HUES6 (cell line): ENCODE data around the gene GOLGA7B.

Source experiments
- H3K27ac ChIP-seq: 2 replicates; pipeline ENCODE4 v1.7.0; 2013; ENCODE audit warnings: low read depth, mild to moderate bottlenecking, low read length, inconsistent platforms
- H3K27me3 ChIP-seq: 2 replicates; pipeline ENCODE4 v1.6.1; 2013; ENCODE audit warnings: low read length; ENCODE audit not compliant: control insufficient read depth, insufficient read depth
- H3K36me3 ChIP-seq: 2 replicates; pipeline ENCODE4 v1.6.1; 2013; ENCODE audit warnings: low read length; ENCODE audit not compliant: control insufficient read depth, insufficient read depth
- H3K4me1 ChIP-seq: 2 replicates; pipeline ENCODE4 v1.6.1; 2013; ENCODE audit warnings: low read length; ENCODE audit not compliant: control insufficient read depth, insufficient read depth
- H3K4me3 ChIP-seq: 2 replicates; pipeline ENCODE4 v1.5.1; 2013; ENCODE audit warnings: low read depth, low read length
- H3K9ac ChIP-seq: one replicate; pipeline ENCODE4 v1.6.1; 2013; ENCODE audit warnings: mild to moderate bottlenecking, low read length
- H3K9me3 ChIP-seq: 2 replicates; pipeline ENCODE4 v1.6.1; 2013; ENCODE audit warnings: low read depth, low read length; ENCODE audit not compliant: control insufficient read depth, insufficient read depth

Gene GOLGA7B

GRCh38 chr10:97852277-97852676 is 2.6 kb downstream of the GOLGA7B start:
- H3K4me1 ChIP-seq = peaks cover 3% of the 10 kb centered on the region; the same call in 1 of the 2 replicates
- no peak overlapping the region for H3K27ac ChIP-seq
- no peak overlapping the region for H3K9ac ChIP-seq
- H3K4me3 ChIP-seq = no peak overlapping the region
- no peaks in the 10 kb centered on the region for H3K9me3 ChIP-seq
- no peaks in the 10 kb centered on the region for H3K36me3 ChIP-seq
- peaks cover 71% of the 10 kb centered on the region for H3K27me3 ChIP-seq

GRCh38 chr10:97852840-97853405 is 3.3 kb downstream of the GOLGA7B start:
- Histone ChIP-seq H3K9me3 (no peaks in the 10 kb centered on the region), H3K4me1 (peaks cover 3% of the 10 kb centered on the region; the same call in 1 of the 2 replicates), H3K27ac (no peak overlapping the region), H3K27me3 (peaks cover 69% of the 10 kb centered on the region), H3K9ac (no peak overlapping the region), H3K36me3 (no peaks in the 10 kb centered on the region), H3K4me3 (no peak overlapping the region)

GRCh38 chr10:97854743-97855142 is 5.1 kb downstream of the GOLGA7B start:
- Histone ChIP-seq H3K4me1 (0 out of 2 replicates have a peak, but pooled peaks cover 4% of the 10 kb centered on the region), H3K27me3 (peaks cover 57% of the 10 kb centered on the region), H3K4me3 (no peak overlapping the region), H3K9me3 (no peaks in the 10 kb centered on the region), H3K9ac (no peak overlapping the region), H3K36me3 (no peaks in the 10 kb centered on the region), H3K27ac (no peak overlapping the region)

- H3K36me3 ChIP-seq = no peaks in the 10 kb centered on the region
- no peak overlapping the region for H3K27ac ChIP-seq
- no peaks in the 10 kb centered on the region for H3K9me3 ChIP-seq
- H3K4me3 ChIP-seq = no peak overlapping the region
- peak overlapping the region; percentile 3 for H3K9ac ChIP-seq
- H3K4me1 ChIP-seq = peaks cover 18% of the 10 kb centered on the region
- peaks cover 27% of the 10 kb centered on the region for H3K27me3 ChIP-seq
Observed at GRCh38 chr10:97858001-97858439, 8.4 kb downstream of the GOLGA7B start.

GRCh38 chr10:97861097-97861750 is 11.6 kb downstream of the GOLGA7B start:
- H3K4me3 ChIP-seq = no peak overlapping the region
- H3K36me3 ChIP-seq = no peaks in the 10 kb centered on the region
- H3K27me3 ChIP-seq = 0 out of 2 replicates have a peak, but pooled peaks cover 2% of the 10 kb centered on the region
- no peak overlapping the region for H3K27ac ChIP-seq
- H3K9ac ChIP-seq = no peak overlapping the region
- H3K9me3 ChIP-seq = no peaks in the 10 kb centered on the region
- H3K4me1 ChIP-seq = peaks cover 18% of the 10 kb centered on the region

GRCh38 chr10:97861924-97862323 is 12.3 kb downstream of the GOLGA7B start:
- Histone ChIP-seq H3K9ac (no peak overlapping the region), H3K36me3 (no peaks in the 10 kb centered on the region), H3K9me3 (no peaks in the 10 kb centered on the region), H3K4me1 (peaks cover 18% of the 10 kb centered on the region), H3K27me3 (0 out of 2 replicates have a peak, but pooled peaks cover 2% of the 10 kb centered on the region), H3K4me3 (no peak overlapping the region), H3K27ac (no peak overlapping the region)

GRCh38 chr10:97863808-97864207 is 14.2 kb downstream of the GOLGA7B start:
- H3K27me3 ChIP-seq = 0 out of 2 replicates have a peak, but pooled peaks cover under 1% of the 10 kb centered on the region
- no peaks in the 10 kb centered on the region for H3K36me3 ChIP-seq
- H3K4me1 ChIP-seq = peaks cover 16% of the 10 kb centered on the region
- no peak overlapping the region for H3K4me3 ChIP-seq
- H3K27ac ChIP-seq = no peak overlapping the region
- H3K9ac ChIP-seq = no peak overlapping the region
- H3K9me3 ChIP-seq = no peaks in the 10 kb centered on the region

- Histone ChIP-seq H3K9ac (no peak overlapping the region), H3K36me3 (no peaks in the 10 kb centered on the region), H3K27ac (no peak overlapping the region), H3K4me1 (peaks cover 22% of the 10 kb centered on the region), H3K27me3 (no peaks in the 10 kb centered on the region), H3K9me3 (no peaks in the 10 kb centered on the region), H3K4me3 (no peak overlapping the region)
Observed at GRCh38 chr10:97865488-97865887, 15.8 kb downstream of the GOLGA7B start.

GRCh38 chr10:97866524-97867219 is 17.0 kb downstream of the GOLGA7B start:
- Histone ChIP-seq H3K36me3 (no peaks in the 10 kb centered on the region), H3K9me3 (no peaks in the 10 kb centered on the region), H3K27me3 (no peaks in the 10 kb centered on the region), H3K4me3 (no peak overlapping the region), H3K4me1 (peaks cover 18% of the 10 kb centered on the region), H3K27ac (no peak overlapping the region), H3K9ac (no peak overlapping the region)

GRCh38 chr10:97867220-97867800 is 17.7 kb downstream of the GOLGA7B start:
- H3K36me3 ChIP-seq = no peaks in the 10 kb centered on the region
- no peak overlapping the region for H3K9ac ChIP-seq
- no peak overlapping the region for H3K27ac ChIP-seq
- no peaks in the 10 kb centered on the region for H3K27me3 ChIP-seq
- no peaks in the 10 kb centered on the region for H3K9me3 ChIP-seq
- no peak overlapping the region for H3K4me3 ChIP-seq
- H3K4me1 ChIP-seq = peaks cover 12% of the 10 kb centered on the region
